Tibial nerve (tissue), 3 donors: ENCODE results near the gene KCNMA1.

ENCODE experiments used
- CTCF ChIP-seq, 5 experiments: fragments of 200-600 bp in 3 of 5; fragments of 450-650 bp in 2 of 5; sonication (generic) in 3 of 5; IDR thresholded peaks; one replicate each; pipeline ENCODE4 v1.5.1; 2016 to 2019; ENCODE audit warnings: antibody characterized with exemption in 5 of 5, mild to moderate bottlenecking in 3 of 5, moderate library complexity in 2 of 5
- POLR2A ChIP-seq, 2 donors: fragments of 450-650 bp; IDR thresholded peaks; one replicate each; pipeline ENCODE4 v1.6.1; 2017; ENCODE audit warnings: antibody characterized with exemption in 2 of 2, mild to moderate bottlenecking in 2 of 2, moderate library complexity in 2 of 2

- no peak for TF ChIP-seq POLR2A (IDR thresholded peaks at IDR 0.05)
- no peak for TF ChIP-seq CTCF (IDR thresholded peaks at IDR 0.05)
These were observed 754.8 kb downstream of the KCNMA1 start for GRCh38 chr10:76882796-76883195.
